NCI-H1092 (cell line): ENCODE data around the gene MRGPRF.
A peak's percentile ranks its signal among the peaks of the same experiment; 100 is the strongest.
"Not testable (repeated sequence)": the region's sequence is repeated elsewhere in the genome, so short reads cannot be mapped to it uniquely, and the experiment has no call there.

Experiments used
- DNase-seq: peaks from one replicate; lab custom pipeline; 2025; lab: John Stamatoyannopoulos, UW

The MRGPRF gene

DNA sequence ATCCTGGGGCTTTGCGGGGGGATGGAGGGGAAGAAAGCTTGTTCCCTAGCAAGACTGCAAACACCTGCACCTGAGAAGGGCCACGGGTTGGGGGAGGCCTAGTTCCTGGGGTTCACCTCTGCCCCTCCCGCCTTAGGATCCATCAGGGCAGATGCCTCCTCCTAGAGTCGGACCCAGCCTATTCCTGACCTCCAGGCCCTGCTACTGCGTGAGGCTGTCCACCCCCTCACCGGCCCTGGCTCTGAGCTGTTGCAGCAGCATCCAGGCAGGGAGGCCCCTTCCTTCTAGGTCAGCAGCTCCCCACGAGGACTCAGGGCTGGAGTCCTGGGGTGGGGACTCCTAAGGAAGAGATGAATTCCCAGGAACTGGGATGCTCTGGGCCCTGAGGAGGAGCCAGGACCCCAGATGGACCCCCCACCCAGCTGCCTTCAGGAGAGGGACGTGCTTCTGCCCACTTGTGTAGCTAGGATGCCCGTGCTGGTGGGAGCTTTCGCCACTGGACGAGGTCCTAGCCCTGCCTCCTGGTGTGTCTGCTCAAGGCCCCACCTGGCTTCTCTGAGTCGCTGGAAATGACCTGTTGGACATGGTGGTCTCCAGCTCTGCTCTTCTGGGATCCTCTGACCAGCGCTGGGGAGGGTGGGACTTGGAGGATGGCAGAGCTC is 10.3 kb downstream of the MRGPRF start:
- no peak for DNase-seq

DNA sequence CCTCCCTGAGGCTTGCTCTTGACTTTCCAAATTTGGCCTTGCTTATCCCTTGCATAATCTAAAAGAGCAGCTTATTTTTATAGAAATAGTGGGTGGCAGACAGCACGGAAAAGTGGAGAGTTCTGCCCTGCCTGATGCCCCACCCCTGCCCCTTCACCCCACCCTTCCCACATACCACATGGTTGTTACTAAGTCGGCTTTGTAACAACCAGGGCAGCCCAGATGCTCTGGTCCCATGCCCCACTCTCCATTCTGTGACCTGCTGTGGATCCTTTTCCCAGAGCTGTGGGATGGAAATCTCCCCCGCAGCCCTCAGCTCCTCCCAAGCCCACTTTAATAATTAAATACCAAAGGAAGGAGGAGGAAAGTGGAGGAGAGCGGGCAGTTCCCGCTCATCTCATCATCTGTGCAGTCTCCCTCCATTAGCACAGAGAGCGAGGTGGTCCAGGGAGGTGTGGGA is 10.9 kb downstream of the MRGPRF start:
- no peak for DNase-seq

DNA sequence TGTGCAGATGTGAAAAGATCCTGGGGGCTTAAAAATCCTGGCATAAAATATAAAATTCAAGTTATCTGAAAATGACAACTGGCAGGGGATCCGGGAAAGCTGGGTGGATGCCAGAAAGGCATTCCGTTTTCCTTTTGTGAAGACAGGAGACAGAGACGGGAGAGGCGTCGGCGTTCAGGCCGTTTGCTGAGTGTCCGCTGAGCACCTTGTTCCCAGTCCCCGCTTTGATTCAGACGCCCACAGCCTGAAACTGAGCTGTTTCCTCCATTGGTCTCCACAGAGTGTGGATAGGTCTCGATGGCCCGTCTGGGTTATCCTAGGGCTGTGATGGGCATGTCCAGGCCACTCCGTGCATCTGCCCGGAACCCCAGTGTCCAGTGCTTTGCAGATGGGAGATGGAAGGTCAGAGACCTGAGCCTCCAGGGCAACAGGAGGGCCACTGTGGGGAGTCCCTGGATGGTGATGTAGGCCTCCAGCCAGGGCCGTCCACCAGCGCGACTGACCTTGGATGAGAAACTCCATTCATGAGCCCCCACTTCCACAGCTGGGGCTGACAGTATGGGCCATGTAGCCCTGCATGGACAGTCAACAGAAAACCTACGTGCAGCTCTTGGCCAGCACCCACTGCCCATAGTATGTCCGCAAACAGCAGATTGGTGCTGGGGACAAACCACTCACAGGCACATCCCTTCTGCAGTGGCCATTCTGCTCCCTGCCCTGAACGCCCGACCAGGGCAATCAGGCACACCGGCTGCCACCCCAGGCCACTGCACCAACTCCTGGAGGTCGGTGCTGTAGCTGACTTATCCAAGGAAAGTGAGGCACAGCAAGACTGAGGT is 11.6 kb downstream of the MRGPRF start:
- DNase-seq = no peak

DNA sequence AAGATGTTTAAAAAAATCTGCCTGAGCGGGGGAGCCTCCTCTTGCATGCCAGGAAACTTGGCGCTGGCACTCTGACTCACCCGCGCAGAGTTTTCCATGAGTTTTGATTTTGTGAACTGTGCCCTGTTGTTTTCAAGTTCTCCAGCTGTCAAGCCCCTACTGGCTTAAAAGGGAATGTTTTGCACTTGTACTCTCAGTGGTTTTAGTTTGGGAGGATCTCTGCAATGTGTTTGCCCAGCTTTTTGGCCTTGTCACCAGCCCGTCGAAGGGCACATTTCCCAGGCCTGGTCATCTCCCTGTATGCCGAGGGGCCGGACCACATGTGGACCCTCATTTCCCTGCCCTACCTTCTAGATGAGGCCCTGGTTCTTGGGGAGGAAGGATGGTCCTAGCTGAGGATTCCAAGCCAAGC is 12.2 kb downstream of the MRGPRF start:
- DNase-seq = no peak

DNA sequence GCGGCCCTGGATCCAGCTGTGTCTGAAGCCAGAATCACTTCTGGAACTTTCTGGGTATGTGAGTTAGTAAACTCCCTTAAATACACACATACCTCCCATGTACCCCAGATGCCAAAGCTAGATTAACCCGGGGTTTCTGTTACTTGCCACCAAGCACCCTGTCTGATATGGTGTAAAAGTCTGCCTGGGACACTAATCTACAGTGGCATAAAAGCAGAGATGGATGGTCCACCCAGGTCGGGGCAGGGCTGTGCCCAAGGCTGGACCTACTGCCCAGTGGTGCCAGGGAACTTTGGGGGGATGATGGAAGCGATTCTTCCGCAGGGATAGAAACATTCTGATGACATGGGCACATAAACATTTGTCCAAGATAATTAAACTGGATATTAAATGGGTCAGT is 12.7 kb downstream of the MRGPRF start:
- no peak for DNase-seq

DNA sequence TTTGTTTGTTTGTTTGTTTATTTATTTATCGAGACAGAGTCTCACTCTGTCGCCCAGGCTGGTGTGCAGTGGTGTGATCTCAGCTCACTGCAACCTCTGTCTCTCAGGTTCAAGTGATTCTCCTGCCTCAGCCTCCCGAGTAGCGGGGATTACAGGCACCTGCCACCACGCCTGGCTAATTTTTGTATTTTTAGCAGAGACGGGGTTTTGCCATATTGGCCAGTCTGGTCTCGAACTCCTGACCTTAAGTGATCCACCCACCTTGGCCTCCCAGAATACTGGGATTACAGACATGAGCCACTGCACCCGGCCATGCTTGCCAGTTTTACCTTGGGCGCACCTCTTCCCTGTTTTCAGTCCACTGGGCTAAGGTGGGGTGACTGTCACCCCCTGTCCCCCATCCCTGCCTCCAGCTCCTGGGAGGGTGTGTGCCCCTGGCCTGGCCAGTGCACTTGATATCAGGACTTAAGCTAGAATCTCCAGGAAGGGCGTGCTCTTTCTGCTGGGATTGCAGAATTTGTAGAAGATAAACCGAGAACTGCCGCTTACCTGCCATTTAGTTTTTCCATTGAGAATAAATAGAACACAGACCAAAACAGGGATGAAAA is 13.2 kb downstream of the MRGPRF start:
- DNase-seq = not testable (repeated sequence)

DNA sequence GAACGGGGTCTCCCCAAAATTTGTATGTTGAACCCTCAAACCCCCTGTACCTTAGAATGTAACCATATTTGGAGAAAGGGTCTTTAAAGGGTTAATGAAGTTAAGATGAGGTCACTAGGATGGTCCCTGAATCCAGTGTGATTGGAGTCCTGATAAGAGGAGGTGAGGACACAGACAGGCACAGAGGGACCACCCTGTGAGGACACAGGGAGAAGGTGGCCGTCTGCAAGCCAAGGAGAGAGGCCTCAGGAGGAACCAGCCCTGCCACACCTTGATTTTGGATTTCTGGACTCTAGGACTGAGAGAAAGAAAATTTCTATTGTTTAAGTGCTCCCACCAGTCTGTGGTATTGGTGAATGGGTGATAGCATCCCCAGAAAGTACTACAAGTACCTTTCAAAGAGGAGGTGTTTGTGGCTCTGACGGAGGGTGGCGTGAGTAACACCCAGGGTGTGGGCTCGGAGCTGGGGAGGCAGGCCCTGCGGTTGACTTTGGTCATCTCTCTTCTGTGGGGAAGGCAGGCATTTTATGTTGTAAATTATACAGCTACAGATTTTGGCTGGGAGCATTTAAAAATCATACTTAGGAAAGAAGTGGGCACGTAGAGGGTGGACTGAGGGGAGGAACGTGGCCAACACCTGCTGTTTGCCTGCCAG is 13.8 kb downstream of the MRGPRF start:
- DNase-seq = no peak

DNA sequence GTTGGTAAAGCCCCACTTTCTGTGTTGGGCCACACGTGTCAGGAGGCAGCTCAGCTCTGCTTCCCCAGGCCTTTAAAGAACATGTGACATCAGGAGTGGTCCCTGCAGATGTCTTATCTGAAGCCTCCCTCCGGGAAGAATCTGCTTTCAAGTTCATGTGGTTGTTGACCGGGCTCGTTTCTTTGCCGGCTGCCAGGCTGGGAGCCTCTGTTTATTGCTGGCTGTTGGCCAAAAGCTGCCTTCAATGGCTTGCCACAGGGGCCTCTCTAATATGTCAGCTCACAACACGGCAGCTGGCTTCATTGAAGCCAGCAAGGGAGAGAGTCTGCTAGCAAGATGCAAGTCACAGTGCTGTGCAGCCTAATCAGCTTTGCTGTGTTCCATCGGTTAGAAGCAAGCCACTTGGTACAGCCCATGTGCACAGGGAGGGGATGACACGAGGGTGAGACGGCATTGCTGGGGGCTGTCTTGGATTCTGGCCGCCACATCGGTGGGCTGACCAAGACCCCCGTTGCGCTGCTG is 14.6 kb downstream of the MRGPRF start:
- peak; percentile 84 for DNase-seq

DNA sequence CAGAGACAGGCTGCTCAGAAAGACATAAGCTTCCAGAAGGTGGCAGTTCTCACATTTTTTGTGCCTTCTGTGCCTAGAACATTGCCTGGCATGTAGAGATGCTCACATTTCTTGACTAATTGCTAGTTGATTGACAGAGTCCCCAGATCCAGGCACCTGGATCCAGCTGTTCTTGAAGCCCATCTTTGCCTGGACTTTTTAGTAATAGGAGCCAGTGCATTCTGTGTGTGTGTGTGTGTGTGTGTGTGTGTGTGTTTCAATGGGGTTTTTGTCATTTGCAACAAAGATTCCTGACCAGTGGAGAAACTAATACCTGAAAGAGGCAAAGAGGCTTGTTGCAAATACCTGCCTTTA is 15.1 kb downstream of the MRGPRF start:
- no peak for DNase-seq

DNA sequence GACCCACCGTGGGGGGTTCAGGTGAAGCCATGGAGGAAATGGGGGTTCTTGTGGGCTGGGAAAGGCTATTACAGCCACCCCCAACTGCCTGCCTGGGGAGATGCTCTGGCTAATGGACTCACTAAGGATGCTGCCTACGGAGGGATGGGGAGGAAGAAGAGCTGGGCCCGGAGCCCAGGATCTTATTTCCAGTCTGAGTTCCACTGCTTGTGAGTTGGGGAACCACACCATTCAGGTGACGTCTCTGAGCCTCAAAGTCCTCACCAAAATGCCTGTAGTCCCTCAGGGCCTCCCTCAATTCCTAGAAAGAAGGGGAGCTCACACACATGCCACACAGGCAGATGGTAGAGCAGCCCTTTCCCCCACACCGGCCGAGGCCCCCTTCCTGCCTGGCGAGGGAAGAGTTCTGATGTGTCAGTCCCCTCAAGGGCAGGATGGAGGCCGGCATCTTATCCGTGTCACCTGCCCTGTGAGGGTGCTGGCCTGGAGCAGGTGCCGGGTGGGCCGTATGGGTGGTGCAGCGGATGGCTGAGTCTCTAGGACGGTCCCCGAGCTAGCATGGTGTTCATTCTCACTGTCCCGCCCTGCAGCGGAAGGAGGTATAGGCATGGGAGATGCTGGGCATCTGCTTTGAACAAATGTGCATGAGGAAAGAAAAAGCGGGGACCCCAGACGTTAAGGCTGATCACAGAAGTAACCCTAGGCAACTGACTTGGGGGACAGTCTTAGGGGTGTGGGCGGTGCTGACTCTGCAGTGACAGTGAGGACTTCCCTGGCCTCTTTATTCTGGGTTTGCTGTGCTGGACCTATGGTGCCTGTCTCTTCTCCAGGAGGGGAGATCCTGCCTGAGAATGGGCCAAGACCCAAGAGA is 15.7 kb downstream of the MRGPRF start:
- no peak for DNase-seq

DNA sequence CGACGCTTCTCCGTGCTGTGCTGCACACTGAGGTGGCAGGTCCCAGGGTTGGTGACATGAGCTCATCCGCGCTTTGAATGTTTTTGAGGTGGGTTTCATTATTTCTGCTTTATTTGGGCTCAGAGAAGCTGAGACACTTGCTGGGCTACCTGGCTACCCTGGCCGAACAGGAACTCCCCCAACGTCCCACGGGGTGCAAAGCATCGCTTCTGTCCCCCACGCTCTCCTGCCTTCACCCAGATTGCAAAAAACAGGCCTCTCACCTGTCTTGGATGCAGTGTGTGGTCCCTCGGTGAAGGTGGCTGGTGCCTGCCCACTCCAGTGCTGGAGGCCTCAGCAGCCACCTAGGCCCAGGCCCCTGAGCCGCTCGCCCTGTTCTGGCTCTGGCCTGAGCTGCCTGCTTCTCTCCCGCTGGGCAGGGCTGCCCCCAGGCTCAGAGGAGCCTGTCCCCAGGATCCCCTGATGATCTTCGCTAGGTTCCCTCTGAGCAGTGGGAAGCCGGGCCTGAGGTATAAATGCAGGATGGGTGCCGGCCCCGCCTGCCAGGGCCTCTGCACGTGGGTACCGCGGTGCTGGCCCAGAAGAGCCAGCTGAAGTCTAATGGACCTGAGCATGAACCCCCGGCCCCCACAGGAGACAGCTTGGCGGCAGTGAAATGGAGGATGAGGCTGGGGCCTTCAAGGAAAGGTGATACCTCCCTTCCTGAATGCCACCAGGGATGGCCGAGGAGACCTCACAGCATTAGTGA is 16.5 kb downstream of the MRGPRF start:
- no peak for DNase-seq

DNA sequence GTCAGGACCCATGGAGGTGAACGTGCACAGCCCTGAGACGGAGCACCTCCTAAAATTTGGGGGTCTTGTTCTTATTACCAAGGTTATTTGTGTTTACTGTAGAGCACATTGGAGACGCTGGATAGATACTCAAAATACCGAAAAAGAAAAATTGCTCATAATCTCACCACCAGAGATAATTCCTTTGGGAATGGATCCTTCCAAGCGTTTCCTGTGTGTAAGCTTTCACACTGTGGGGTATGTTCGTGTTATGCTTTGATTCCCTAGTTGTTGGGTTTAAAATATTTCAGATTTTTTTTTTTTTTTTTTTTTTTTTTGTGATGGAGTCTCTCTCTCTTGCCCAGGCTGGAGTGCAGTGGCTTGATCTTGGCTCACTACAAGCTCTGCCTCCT is 18.2 kb downstream of the MRGPRF start:
- DNase-seq = no peak

DNA sequence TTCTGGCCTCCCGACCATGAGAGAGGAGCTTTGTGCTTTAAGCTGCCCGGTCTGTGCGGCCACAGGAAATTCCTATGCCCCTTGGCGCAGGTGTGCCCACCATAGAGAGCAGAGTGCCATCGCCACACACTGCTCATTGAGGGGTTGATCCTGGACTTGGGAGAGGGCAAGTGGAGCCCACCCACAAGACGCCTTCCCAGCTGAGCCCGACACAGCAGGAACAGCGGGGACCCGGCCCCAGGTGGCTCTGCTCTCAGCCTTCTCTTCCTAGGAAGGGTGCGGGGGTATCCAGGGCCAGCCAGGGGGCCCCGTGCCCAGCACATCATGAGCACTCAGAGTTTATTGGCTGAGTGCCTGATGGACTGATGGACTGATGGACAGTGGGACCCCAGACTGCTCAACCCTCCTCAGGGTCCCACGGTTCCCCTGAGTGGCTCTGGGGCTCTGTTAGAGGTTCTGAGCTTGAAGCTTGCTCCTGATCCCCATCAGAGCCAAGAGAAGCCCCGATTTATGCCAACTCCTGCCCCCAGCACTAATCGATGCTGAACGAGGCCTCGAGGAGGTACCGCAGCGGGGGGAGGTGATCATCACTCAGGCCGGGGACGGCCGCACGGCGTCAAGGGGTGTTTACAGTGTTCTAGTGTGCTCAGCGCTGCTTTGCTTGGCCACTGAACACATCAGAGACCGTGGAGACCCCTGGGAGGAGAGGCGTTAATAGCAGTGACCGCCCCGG is 18.7 kb downstream of the MRGPRF start:
- DNase-seq = no peak

DNA sequence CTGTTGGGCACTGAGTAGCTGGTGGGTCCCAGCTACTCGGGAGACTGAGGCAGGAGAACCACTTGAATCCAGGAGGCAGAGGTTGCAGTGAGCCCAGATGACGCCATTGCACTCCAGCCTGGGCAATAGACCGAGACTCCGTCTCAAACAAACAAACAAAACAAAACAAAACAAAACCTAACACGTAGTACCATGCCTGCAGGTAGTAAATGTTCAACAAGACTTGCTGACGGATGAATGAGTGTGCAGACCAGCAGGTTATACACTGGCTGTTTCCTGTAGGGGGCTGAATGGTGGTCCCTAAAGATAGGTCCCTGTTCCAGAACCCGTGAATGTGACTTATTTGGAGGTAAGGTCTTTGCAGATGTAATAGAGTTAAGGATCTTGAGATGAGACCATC is 19.5 kb downstream of the MRGPRF start:
- DNase-seq = no peak

DNA sequence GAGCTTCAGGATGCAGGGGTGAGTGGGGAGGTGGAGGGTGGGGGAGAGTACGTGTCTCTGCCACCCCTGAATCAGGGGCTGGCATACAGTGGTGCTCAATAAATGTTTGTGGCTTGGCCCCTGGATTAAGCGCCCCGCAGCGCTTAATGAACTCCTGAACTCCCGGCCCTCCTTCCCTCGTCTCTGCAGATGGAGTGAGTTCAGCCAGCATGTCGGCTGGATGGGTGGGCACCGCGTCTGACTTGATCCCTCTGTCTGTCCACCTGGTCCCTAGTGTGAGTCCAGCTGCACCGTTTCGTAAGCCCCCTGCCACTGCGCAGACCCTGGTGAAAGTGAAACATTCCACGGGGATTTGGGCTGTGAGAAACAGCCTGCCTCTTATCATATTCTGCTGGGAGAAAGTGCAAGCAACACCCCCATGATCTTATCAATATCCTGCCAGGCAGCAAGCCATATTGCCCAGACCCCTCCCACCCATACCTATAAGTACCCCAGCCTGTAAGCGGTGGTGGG is 20.2 kb downstream of the MRGPRF start:
- no peak for DNase-seq

DNA sequence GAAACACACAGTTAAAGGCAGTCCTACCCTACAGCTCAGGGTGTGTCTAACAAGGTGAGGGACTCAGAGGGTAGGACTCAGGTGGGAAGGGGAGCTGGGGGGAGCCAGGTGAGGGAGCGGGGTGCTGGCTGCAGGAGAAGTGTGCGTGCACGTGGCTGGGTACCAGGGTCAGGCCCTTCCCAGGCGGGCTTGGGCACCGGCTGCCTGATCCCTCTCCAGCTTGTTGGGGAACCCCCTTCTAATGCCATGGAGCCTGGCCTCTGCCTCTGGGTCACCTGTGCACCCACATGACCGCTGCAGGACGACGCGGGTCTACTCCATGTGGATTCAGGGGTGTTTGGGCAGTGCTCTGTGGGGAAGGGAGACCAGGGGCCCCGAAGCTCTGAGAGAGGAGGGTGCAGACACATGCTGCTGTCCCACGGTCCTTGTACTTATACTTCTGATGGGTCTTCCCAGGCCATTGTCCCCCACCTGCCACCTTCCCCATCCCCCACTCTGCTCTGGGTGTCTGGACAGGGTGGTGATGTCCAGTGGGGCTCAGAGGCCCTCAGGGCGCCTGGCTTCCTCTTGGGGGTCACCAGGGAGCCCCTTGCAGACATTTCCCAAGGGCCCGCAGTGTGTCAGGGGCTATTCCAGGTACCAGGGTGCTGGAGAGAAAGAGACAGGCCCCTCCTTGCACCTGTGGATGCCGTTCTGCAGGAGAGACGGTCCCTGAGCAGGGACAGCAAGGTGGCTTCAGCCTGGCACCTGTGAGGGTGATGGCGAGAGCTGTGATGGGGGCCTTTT is 21.9 kb downstream of the MRGPRF start:
- DNase-seq = no peak

DNA sequence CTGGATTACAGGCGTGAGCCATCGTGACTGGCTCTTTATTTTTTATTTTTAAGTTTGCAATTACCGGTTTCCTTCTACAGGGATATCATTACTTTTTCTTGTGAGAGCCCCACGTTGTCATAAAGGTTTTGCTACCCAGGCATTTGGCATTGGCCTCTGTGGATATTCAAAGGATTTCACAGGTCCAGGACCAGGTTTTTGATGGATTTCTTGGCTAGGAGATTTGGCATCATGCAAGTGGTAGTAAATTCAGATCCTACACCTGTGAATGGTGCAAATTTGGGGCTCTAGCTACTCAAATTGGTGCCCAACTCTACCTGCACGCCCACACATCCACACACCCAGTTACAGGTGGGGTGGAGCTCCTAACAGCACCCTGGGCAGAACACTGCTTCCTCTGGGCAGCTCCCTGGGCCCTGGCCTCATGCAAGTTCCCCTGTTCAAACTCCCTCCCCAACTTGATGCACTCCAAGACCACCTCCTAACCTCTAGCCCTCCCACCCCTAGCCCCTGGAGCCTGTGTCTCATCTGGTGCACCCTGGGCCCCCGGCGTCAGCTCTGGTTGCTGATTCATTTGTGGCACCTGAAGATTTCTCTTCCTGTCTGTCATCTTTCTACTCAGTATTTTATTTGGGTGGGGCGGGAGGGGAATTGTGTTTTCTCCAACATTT is 23.0 kb downstream of the MRGPRF start:
- DNase-seq = no peak

DNA sequence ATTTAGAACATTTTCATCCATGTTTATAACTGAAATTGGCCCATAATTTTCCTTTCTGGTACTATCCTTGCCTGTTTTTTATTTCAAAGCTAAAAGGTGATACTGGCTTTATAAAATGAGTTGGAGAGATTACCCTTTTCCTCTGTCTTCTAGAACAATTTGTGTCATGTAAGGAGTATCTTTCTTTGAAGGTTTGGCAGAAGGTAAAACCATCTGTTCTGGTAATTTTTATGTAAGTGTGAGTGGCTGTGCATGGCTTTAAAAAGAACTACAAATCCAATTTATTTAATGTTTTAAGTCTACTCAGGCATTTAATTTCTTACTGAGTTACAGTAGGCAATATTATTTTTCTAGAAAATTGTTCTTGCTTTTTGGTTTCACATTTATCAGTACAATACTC is 24.6 kb downstream of the MRGPRF start:
- no peak for DNase-seq
